Kidney tubule cell (primary cell): ENCODE results near the gene SHISA6.

Source experiments
- DNase-seq: peaks from one replicate; pipeline ENCODE4 v3.0.0-alpha.2; 2018; ENCODE audit warnings: low spot score

SHISA6 gene

GRCh38 chr17:11545002-11545401 is 304.0 kb downstream of the SHISA6 start:
- DNase-seq, result no peak

- DNase-seq, result no peak
Observed at GRCh38 chr17:11545696-11546095, 304.7 kb downstream of the SHISA6 start.

GRCh38 chr17:11547853-11548252 is 306.8 kb downstream of the SHISA6 start:
- no peak for DNase-seq

- no peak for DNase-seq
Observed at GRCh38 chr17:11548398-11548797, 307.4 kb downstream of the SHISA6 start.

GRCh38 chr17:11550431-11550830 is 309.4 kb downstream of the SHISA6 start:
- no peak for DNase-seq

GRCh38 chr17:11551442-11551841 is 310.4 kb downstream of the SHISA6 start:
- DNase-seq, result no peak

GRCh38 chr17:11553135-11553534 is 312.1 kb downstream of the SHISA6 start:
- DNase-seq, result no peak

GRCh38 chr17:11554042-11554441 is 313.0 kb downstream of the SHISA6 start:
- no peak for DNase-seq

- DNase-seq, result no peak
Observed at GRCh38 chr17:11554542-11554941, 313.5 kb downstream of the SHISA6 start.

GRCh38 chr17:11555530-11555929 is 314.5 kb downstream of the SHISA6 start:
- DNase-seq, result no peak

GRCh38 chr17:11557727-11558452 is 316.9 kb downstream of the SHISA6 start:
- DNase-seq, result no peak

- DNase-seq, result no peak
Observed at GRCh38 chr17:11558681-11559234, 317.7 kb downstream of the SHISA6 start.

- no peak for DNase-seq
Observed at GRCh38 chr17:11559601-11560000, 318.6 kb downstream of the SHISA6 start.

- DNase-seq, result no peak
Observed at GRCh38 chr17:11561281-11561680, 320.3 kb downstream of the SHISA6 start.

GRCh38 chr17:11561702-11562101 is 320.7 kb downstream of the SHISA6 start:
- DNase-seq, result no peak

- no peak for DNase-seq
Observed at GRCh38 chr17:11564589-11565380, 323.8 kb downstream of the SHISA6 start.

- DNase-seq, result no peak
Observed at GRCh38 chr17:11565591-11565990, 324.6 kb downstream of the SHISA6 start.

- no peak for DNase-seq
Observed at GRCh38 chr17:11578998-11579397, 338.0 kb downstream of the SHISA6 start.

- no peak for DNase-seq
Observed at GRCh38 chr17:11580677-11581076, 339.7 kb downstream of the SHISA6 start.

- no peak for DNase-seq
Observed at GRCh38 chr17:11582217-11582616, 341.2 kb downstream of the SHISA6 start.

- no peak for DNase-seq
Observed at GRCh38 chr17:11583306-11583992, 342.4 kb downstream of the SHISA6 start.

- DNase-seq, result no peak
Observed at GRCh38 chr17:11589716-11590115, 348.7 kb downstream of the SHISA6 start.
